Measurements from ENCODE around the gene COIL. TPM values are rescaled to one million over a fixed set of nuclear protein-coding genes. Genes with fewer than 3 reads are reported as not detected.
A peak's percentile ranks its signal among the peaks of the same experiment; 100 is the strongest.

The COIL gene
- total and polyA plus RNA-seq, 9 of the 15 experiments (the other 6 are each of a cell fraction or from before 2014, with no cell fraction given) = 23.9 to 41.3 (median 28.7) TPM

DNA sequence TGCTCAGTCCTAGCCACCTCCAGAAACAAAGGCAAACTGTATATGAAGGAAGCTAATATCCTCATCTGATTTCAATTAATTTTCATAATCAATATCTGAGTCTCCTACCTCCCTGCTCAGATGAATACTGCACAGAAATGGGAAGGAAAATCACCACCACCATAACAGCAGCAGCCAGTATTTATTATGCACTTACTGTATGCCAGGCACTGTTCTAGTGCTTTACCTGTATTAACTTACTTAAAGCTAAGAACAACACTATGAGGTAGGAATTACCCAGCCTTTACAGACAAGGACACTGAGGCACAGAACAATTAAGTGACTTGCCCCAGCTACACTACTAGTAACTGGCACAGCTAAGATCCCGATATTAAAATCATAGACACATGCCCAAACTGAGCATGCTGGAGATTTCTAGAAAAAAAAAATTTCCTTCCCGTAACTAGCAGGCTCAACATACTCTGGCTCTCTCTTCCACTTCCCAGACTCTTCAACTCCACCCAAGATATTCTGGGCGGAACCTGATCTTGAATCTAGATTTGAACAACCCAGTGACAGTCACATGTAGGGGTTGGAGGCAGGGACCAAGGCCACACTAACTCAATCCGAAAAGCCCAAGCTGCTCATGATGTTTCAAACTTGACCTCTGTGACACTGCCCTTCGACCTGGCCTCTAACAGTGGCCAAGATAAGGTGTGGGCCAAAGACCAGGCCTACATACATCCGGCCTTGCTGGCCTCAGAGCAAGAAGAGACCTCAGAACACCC lies 50.9 kb downstream of the COIL start (continued):
- TF ChIP-seq JUN (IDR thresholded peaks at IDR 0.05; ENCODE audit: borderline replicate concordance, low read depth, low read length) (no peak), JUN (CRISPR knock-in tag; IDR thresholded peaks at IDR 0.05; ENCODE audit: borderline replicate concordance) (no peak), KLF6 (CRISPR knock-in tag; IDR thresholded peaks at IDR 0.05; ENCODE audit: borderline replicate concordance) (0 out of 2 replicates have a peak, but pooled peaks have one; percentile 24), JUND (IDR thresholded peaks at IDR 0.05; ENCODE audit: borderline replicate concordance, low read depth, low read length) (peak; percentile 61; the same call in 1 of the 2 replicates), JUND (tag; IDR thresholded peaks at IDR 0.05; ENCODE audit: borderline replicate concordance, low read depth, low read length) (peak; percentile 54; the same call in 1 of the 3 replicates), NR2C1 (IDR thresholded peaks at IDR 0.05) (peak; percentile 95), NR2C1 (tag; IDR thresholded peaks at IDR 0.05) (peak; percentile 98), MEIS2 (IDR thresholded peaks at IDR 0.05; ENCODE audit: partially characterized antibody) (peak; percentile 51), MYC (IDR thresholded peaks at IDR 0.05; ENCODE audit: low read depth, low read length) (peak; percentile 80), MYC (CRISPR knock-in tag; IDR thresholded peaks at IDR 0.05; ENCODE audit: borderline replicate concordance, low read depth) (no peak), ZNF707 (CRISPR knock-in tag; conservative IDR thresholded peaks at IDR 0.05) (0 out of 2 replicates have a peak, but pooled peaks have one; percentile 50), KDM4B (IDR thresholded peaks at IDR 0.05; ENCODE audit: borderline replicate concordance in 2 of 2, low read depth in 1 of 2) (no peak), ZNF764 (CRISPR knock-in tag; IDR thresholded peaks at IDR 0.05; ENCODE audit: low read depth) (no peak)
- TF ChIP-seq, protein P1, sequence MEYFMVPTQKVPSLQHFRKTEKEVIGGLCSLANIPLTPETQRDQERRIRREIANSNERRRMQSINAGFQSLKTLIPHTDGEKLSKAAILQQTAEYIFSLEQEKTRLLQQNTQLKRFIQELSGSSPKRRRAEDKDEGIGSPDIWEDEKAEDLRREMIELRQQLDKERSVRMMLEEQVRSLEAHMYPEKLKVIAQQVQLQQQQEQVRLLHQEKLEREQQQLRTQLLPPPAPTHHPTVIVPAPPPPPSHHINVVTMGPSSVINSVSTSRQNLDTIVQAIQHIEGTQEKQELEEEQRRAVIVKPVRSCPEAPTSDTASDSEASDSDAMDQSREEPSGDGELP (CRISPR knock-in tag; IDR thresholded peaks at IDR 0.05; ENCODE audit: borderline replicate concordance) = peak; percentile 69; the same call in 1 of the 2 replicates
- TF ChIP-seq, protein P2, sequence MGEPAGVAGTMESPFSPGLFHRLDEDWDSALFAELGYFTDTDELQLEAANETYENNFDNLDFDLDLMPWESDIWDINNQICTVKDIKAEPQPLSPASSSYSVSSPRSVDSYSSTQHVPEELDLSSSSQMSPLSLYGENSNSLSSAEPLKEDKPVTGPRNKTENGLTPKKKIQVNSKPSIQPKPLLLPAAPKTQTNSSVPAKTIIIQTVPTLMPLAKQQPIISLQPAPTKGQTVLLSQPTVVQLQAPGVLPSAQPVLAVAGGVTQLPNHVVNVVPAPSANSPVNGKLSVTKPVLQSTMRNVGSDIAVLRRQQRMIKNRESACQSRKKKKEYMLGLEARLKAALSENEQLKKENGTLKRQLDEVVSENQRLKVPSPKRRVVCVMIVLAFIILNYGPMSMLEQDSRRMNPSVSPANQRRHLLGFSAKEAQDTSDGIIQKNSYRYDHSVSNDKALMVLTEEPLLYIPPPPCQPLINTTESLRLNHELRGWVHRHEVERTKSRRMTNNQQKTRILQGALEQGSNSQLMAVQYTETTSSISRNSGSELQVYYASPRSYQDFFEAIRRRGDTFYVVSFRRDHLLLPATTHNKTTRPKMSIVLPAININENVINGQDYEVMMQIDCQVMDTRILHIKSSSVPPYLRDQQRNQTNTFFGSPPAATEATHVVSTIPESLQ (CRISPR knock-in tag; IDR thresholded peaks at IDR 0.05) = 0 out of 2 replicates have a peak, but pooled peaks have one; percentile 53
- TF ChIP-seq, protein P3, sequence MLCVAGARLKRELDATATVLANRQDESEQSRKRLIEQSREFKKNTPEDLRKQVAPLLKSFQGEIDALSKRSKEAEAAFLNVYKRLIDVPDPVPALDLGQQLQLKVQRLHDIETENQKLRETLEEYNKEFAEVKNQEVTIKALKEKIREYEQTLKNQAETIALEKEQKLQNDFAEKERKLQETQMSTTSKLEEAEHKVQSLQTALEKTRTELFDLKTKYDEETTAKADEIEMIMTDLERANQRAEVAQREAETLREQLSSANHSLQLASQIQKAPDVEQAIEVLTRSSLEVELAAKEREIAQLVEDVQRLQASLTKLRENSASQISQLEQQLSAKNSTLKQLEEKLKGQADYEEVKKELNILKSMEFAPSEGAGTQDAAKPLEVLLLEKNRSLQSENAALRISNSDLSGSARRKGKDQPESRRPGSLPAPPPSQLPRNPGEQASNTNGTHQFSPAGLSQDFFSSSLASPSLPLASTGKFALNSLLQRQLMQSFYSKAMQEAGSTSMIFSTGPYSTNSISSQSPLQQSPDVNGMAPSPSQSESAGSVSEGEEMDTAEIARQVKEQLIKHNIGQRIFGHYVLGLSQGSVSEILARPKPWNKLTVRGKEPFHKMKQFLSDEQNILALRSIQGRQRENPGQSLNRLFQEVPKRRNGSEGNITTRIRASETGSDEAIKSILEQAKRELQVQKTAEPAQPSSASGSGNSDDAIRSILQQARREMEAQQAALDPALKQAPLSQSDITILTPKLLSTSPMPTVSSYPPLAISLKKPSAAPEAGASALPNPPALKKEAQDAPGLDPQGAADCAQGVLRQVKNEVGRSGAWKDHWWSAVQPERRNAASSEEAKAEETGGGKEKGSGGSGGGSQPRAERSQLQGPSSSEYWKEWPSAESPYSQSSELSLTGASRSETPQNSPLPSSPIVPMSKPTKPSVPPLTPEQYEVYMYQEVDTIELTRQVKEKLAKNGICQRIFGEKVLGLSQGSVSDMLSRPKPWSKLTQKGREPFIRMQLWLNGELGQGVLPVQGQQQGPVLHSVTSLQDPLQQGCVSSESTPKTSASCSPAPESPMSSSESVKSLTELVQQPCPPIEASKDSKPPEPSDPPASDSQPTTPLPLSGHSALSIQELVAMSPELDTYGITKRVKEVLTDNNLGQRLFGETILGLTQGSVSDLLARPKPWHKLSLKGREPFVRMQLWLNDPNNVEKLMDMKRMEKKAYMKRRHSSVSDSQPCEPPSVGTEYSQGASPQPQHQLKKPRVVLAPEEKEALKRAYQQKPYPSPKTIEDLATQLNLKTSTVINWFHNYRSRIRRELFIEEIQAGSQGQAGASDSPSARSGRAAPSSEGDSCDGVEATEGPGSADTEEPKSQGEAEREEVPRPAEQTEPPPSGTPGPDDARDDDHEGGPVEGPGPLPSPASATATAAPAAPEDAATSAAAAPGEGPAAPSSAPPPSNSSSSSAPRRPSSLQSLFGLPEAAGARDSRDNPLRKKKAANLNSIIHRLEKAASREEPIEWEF (CRISPR knock-in tag; IDR thresholded peaks at IDR 0.05) = no peak
